Mucosa of descending colon (tissue), 3 donors: ENCODE results near the gene AOPEP. TPM values are rescaled to one million over a fixed set of nuclear protein-coding genes. Genes with fewer than 3 reads are reported as not detected.
A peak's percentile ranks its signal among the peaks of the same experiment; 100 is the strongest.

Source experiments
- ATAC-seq: fragments of 200-7000 bp; cut with Tn5 transposase; one replicate; pipeline ENCODE4 v1.9.1; 2020; ENCODE audit warnings: mild to moderate bottlenecking, moderate library complexity
- DNase-seq, 3 donors: peaks; one replicate each; pipeline ENCODE4 v3.0.0-alpha.2; 2020
- H3K36me3 ChIP-seq: fragments of 200-600 bp; one replicate; pipeline ENCODE4 v1.8.0; 2021; ENCODE audit warnings: low read depth, mild to moderate bottlenecking
- H3K4me1 ChIP-seq: fragments of 200-600 bp; one replicate; pipeline ENCODE4 v1.8.0; 2021; ENCODE audit warnings: low read depth, mild to moderate bottlenecking
- H3K4me3 ChIP-seq: fragments of 200-600 bp; one replicate; pipeline ENCODE4 v1.8.0; 2021; ENCODE audit warnings: mild to moderate bottlenecking
- H3K9me3 ChIP-seq: fragments of 200-600 bp; one replicate; pipeline ENCODE4 v1.8.0; 2021; ENCODE audit warnings: mild to moderate bottlenecking
- intact Hi-C, 2 donors: fragments of 100-400 bp; cut with DNase I in 1 of 2; cut with micrococcal nuclease in 1 of 2; formaldehyde crosslinking; loops; one replicate each; pipeline versions ENCODE4 v1.11.0 to v1.11.1; 2022; cut with DNase I, micrococcal nuclease
- total RNA-seq, 3 donors: library from RNA; stranded (reverse); fragmentation: NEBNext Ultra II Directional in 2 of 3; extraction: Animal tissue kit (Norgen Biotek cat#: 25700) in 2 of 3; gene quantifications; one replicate each; pipeline versions ENCODE4 v1.2.1 to v1.2.4, GENCODE V29; 2021 to 2023
- TF ChIP-seq, protein P1 (sequence below): fragments of 200-600 bp; IDR thresholded peaks from one replicate; pipeline ENCODE4 v1.8.0; 2022; ENCODE audit warnings: antibody characterized with exemption, mild to moderate bottlenecking
- donor health status: DM: no; HTN: no; CAD: no; lungs with moderate emphysema.
- donor health status: DM: no; HTN: no; CAD: no.
- donor health status: DM: no; HTN: yes; CAD: no.

AOPEP gene
- total RNA-seq, 3 donors from 2014 or later = 47.5 to 102 (median 57.8) TPM

DNA sequence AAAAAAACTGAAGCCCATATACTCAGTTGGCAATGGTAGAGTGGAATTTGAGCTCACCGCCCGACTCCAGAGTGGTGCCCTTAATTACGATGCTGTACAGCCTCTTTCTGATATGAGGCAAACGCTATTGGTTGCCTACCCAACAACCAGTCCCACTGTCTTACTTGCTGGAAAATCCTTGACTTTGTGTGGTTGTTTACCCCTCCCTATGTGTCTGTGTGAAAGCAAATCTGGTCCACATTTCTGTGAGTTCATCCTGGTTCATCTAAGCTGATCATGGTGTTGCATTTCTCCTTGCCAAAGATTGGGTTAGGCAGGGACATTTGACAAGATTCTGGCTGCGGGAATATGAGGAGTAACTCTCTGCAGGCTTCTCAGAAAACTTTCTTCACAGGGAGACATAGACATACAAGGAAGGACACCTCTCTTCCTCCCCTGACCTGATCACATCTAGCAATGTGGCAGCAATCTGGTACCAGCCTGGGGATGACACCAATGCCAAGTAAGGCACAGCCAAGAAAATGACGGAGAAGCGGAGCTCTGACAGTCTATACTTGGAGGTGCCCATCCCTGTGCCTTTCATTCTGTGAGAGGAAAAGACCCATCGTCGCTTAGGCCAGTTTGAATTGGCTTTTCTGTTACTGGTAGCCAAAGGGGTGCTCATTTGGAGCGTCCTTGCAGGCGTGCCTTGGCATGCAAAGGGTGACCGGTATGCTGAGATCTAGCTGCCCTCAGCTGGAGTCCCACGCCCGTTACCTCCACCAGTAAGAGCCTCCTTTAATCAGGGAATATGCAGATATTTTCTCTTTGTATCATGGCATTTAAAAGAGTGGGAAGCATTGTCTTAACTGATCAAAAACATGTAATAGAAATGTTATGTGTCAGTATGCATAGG, 124.3 kb downstream of the AOPEP start:
- ATAC-seq (no peak), DNase-seq (no peak)
- H3K4me3 ChIP-seq = no peak overlapping the region
- no peaks in the 10 kb centered on the region for H3K36me3 ChIP-seq
- intact Hi-C loops = no loop called here
- TF ChIP-seq, protein P1, sequence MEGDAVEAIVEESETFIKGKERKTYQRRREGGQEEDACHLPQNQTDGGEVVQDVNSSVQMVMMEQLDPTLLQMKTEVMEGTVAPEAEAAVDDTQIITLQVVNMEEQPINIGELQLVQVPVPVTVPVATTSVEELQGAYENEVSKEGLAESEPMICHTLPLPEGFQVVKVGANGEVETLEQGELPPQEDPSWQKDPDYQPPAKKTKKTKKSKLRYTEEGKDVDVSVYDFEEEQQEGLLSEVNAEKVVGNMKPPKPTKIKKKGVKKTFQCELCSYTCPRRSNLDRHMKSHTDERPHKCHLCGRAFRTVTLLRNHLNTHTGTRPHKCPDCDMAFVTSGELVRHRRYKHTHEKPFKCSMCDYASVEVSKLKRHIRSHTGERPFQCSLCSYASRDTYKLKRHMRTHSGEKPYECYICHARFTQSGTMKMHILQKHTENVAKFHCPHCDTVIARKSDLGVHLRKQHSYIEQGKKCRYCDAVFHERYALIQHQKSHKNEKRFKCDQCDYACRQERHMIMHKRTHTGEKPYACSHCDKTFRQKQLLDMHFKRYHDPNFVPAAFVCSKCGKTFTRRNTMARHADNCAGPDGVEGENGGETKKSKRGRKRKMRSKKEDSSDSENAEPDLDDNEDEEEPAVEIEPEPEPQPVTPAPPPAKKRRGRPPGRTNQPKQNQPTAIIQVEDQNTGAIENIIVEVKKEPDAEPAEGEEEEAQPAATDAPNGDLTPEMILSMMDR = no peak
- no peaks in the 10 kb centered on the region for H3K9me3 ChIP-seq
- H3K4me1 ChIP-seq = no peaks in the 10 kb centered on the region

DNA sequence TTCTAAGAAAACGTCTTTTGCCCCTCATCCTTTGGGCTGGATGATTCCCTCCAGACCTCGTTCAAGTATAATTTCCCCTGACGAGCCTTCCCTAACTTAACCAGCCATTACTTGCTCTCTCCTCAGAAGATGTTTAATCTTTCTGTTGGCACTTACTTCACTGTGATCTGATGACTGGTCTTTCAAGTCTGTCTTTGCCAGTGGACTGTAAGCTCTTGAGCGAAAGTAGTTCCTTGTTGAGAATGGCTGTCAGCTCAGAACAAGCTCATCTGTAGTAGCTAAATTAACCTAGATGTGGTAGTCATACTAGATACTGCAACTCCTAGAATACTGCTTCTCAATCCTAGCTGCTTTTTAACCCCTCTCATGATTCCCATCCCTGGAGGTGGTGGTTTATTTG, 125.0 kb downstream of the AOPEP start:
- Histone ChIP-seq H3K9me3 (no peaks in the 10 kb centered on the region), H3K4me1 (no peaks in the 10 kb centered on the region), H3K36me3 (no peaks in the 10 kb centered on the region), H3K4me3 (no peak overlapping the region)
- DNase-seq = no peak
- TF ChIP-seq, protein P1 = no peak
- no peak for ATAC-seq
- intact Hi-C loops = no loop called here

DNA sequence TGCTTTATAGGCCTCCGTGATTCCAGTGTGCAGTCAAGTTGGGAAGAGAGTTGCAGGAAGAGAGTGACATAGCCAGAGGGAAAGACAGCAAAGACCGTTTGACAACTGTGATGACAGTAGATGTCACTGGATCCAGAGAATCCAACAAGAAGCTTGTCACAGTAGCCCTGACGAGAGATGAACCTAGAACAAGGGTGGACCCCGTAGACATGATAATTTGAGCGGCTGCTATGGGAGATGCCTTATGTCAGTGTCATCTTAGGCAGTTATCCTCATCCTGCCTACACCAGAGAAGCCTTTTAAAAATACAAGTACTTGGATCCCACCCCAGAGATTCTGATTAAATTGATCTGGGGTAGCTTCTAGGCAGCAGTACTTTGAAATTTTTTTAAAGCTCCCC, 125.4 kb downstream of the AOPEP start:
- intact Hi-C loops = no loop called here
- Histone ChIP-seq H3K4me1 (no peaks in the 10 kb centered on the region), H3K9me3 (no peaks in the 10 kb centered on the region), H3K36me3 (no peaks in the 10 kb centered on the region), H3K4me3 (no peak overlapping the region)
- TF ChIP-seq, protein P1 = no peak
- DNase-seq (no peak), ATAC-seq (no peak)

DNA sequence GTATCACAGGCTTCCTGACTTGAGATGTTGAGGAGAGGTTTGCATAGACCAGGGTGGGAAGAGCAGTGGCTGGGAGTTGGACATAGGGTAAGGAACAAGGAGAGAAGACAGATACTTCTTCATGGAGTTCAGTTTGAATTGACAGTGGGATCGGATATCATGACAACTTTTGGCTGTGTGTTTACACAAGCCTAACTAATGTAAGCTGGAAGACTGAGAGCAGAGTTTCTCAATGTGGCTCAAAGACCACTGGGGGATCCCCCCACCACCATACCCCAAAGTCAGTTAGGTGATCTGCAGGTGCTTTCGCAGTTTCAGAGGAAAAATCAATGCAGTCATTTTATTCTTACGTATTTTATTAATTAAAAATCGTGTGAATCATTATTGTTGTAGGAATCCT, 125.9 kb downstream of the AOPEP start:
- H3K4me3 ChIP-seq = no peak overlapping the region
- no peaks in the 10 kb centered on the region for H3K36me3 ChIP-seq
- TF ChIP-seq, protein P1 = no peak
- H3K4me1 ChIP-seq = no peaks in the 10 kb centered on the region
- intact Hi-C loops = no loop called here
- ATAC-seq (no peak), DNase-seq (no peak)
- no peaks in the 10 kb centered on the region for H3K9me3 ChIP-seq

DNA sequence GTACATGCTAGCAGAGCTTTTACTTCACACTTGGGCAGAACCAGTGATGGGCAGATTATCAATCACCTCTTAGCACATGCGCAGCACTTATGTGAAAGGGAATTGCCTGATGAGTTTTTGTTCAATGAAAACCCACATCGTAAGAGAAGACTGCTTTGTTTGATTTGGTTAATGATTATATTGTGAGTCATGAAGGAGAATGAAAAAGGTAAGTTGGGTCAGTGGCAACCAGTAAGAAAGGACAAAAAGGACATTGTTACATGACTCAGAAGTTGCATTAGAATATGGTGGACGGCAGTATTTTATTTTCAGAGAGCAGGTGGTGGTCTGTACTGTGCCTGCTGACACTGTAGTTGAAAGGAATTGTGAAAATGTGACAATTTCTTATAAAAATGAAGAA, 127.4 kb downstream of the AOPEP start:
- no peak for DNase-seq
- no peaks in the 10 kb centered on the region for H3K9me3 ChIP-seq
- no peaks in the 10 kb centered on the region for H3K4me1 ChIP-seq
- no peaks in the 10 kb centered on the region for H3K36me3 ChIP-seq
- TF ChIP-seq, protein P1 = no peak
- ATAC-seq = peak; percentile 91
- intact Hi-C loops = no loop called here
- H3K4me3 ChIP-seq = no peak overlapping the region
